ENCODE results near the gene ALDOB. TPM values are rescaled to one million over a fixed set of nuclear protein-coding genes. Genes with fewer than 3 reads are reported as not detected.

The ALDOB gene
- polyA plus RNA-seq, 1 donor from 2014 or later, result not detected

DNA sequence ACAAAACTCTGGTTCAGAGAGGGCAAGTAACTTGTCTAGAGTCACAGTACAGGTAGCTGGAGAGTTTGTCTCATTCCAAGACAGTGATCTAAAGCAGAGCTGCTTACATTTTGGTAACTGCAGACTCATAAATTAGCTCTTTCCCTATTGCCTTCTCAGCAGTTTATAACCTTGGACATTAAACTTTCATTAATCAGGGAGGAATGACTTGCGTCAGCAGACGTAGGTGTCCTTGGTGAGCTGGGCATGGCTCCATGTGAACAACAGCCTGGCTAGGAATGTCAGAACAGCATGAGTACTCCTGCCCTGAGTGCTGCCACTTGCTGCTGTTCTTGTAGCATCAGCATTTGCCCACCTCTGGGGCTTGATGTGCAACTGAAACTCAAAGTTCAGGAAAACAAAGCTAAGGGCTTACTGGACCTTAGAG is 2.2 kb upstream of the ALDOB start:
- no peaks in the 10 kb centered on the region for H3K9me3 ChIP-seq (ENCODE audit: low read length)
- no peak overlapping the region for H3K9ac ChIP-seq (ENCODE audit: low read length)
- H3K4me3 ChIP-seq (ENCODE audit: low read length), result no peak overlapping the region
- H3K27ac ChIP-seq (ENCODE audit: low read length), result no peak overlapping the region
- no peaks in the 10 kb centered on the region for H4K20me1 ChIP-seq (ENCODE audit: insufficient read depth)
- H3K9me2 ChIP-seq (ENCODE audit: insufficient read depth, low read length), result no peaks in the 10 kb centered on the region
- H3F3A ChIP-seq (ENCODE audit: insufficient read depth, low read length, poor library complexity, severe bottlenecking), result no peaks in the 10 kb centered on the region
- no peak for TF ChIP-seq REST (IDR thresholded peaks at IDR 0.05; ENCODE audit: borderline replicate concordance)
- H3K4me2 ChIP-seq (ENCODE audit: low read length), result no peak overlapping the region
- no peaks in the 10 kb centered on the region for H3K36me3 ChIP-seq (ENCODE audit: insufficient read depth, low read length)
- no peaks in the 10 kb centered on the region for H3K79me2 ChIP-seq (replicated peaks; ENCODE audit: insufficient read depth, low read length)
- H2AFZ ChIP-seq (ENCODE audit: low read depth, low read length), result no peak overlapping the region
- H3K27me3 ChIP-seq (ENCODE audit: insufficient read depth, low read depth, low read length), result no peaks in the 10 kb centered on the region

DNA sequence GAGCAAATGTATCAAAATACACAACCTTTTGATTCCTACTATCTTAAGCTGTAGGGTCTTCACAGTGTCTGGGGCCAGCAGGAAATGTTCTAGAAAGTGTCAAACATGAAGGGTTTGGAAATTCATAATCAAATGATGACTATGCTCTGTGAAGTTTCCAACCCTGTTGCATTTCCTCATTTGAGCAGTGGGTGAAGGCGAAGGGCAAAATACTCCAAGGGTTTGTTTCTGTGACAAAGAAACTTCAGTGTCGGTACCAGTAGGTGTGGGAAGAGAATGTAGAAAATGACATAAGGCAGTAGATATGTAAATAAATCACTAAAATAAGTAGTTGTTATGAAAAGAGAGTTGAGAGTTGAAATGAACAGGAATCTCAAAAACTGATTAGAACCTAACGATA is 576 bp downstream of the ALDOB start:
- Histone ChIP-seq H3K9me2 (ENCODE audit: insufficient read depth, low read length) (no peaks in the 10 kb centered on the region), H3K27me3 (ENCODE audit: insufficient read depth, low read depth, low read length) (no peaks in the 10 kb centered on the region), H3K9me3 (ENCODE audit: low read length) (no peaks in the 10 kb centered on the region), H3K79me2 (replicated peaks; ENCODE audit: insufficient read depth, low read length) (no peaks in the 10 kb centered on the region), H3F3A (ENCODE audit: insufficient read depth, low read length, poor library complexity, severe bottlenecking) (no peaks in the 10 kb centered on the region), H3K36me3 (ENCODE audit: insufficient read depth, low read length) (no peaks in the 10 kb centered on the region), H4K20me1 (ENCODE audit: insufficient read depth) (no peaks in the 10 kb centered on the region), H3K27ac (ENCODE audit: low read length) (no peak overlapping the region), H2AFZ (ENCODE audit: low read depth, low read length) (no peak overlapping the region), H3K4me2 (ENCODE audit: low read length) (no peak overlapping the region), H3K4me3 (ENCODE audit: low read length) (no peak overlapping the region), H3K9ac (ENCODE audit: low read length) (no peak overlapping the region)
- no peak for TF ChIP-seq EZH2 (IDR thresholded peaks at IDR 0.05; ENCODE audit: borderline replicate concordance, insufficient read depth, low read length, poor library complexity, severe bottlenecking)
- no peak for TF ChIP-seq POLR2AphosphoS5 (IDR thresholded peaks at IDR 0.05)
- TF ChIP-seq MXI1 (conservative IDR thresholded peaks at IDR 0.05; ENCODE audit: poor library complexity, severe bottlenecking), result no peak
- TF ChIP-seq RAD21 (conservative IDR thresholded peaks at IDR 0.05), result no peak
- TF ChIP-seq EP300 (conservative IDR thresholded peaks at IDR 0.05; ENCODE audit: poor library complexity, severe bottlenecking), result no peak
- TF ChIP-seq TAF1 (IDR thresholded peaks at IDR 0.05; ENCODE audit: low read depth), result no peak
- TF ChIP-seq SMC3 (conservative IDR thresholded peaks at IDR 0.05; ENCODE audit: poor library complexity), result no peak
- TF ChIP-seq REST (IDR thresholded peaks at IDR 0.05; ENCODE audit: borderline replicate concordance), result no peak
- TF ChIP-seq CTCF (IDR thresholded peaks at IDR 0.05; ENCODE audit: poor library complexity, severe bottlenecking), result no peak

All from neural cell (in vitro differentiated cells).